Parathyroid adenoma (tissue), 2 donors: ENCODE data around the gene ANKRD13A.

Experiments used
- H2AFZ ChIP-seq: fragments of 300-600 bp; sonication (generic); one replicate; pipeline ENCODE4 v1.7.0; 2017; ENCODE audit warnings: antibody characterized with exemption, mild to moderate bottlenecking
- H3K27ac ChIP-seq: fragments of 300-600 bp; sonication (generic); one replicate; pipeline ENCODE4 v1.7.0; 2017
- H3K27me3 ChIP-seq: fragments of 300-600 bp; sonication (generic); one replicate; pipeline ENCODE4 v1.7.0; 2017; ENCODE audit warnings: low read length; ENCODE audit not compliant: control insufficient read depth, insufficient read depth
- H3K36me3 ChIP-seq: fragments of 300-600 bp; sonication (generic); one replicate; pipeline ENCODE4 v1.7.0; 2017; ENCODE audit warnings: low read length; ENCODE audit not compliant: control insufficient read depth, insufficient read depth
- H3K4me1 ChIP-seq: fragments of 300-600 bp; sonication (generic); one replicate; pipeline ENCODE4 v1.7.0; 2017; ENCODE audit warnings: control low read depth
- H3K4me2 ChIP-seq: fragments of 300-600 bp; sonication (generic); one replicate; pipeline ENCODE4 v1.7.0; 2017; ENCODE audit warnings: low read length
- H3K4me3 ChIP-seq: fragments of 300-600 bp; sonication (generic); one replicate; pipeline ENCODE4 v1.7.0; 2017; ENCODE audit warnings: low read depth, low read length
- H3K79me2 ChIP-seq: fragments of 300-600 bp; sonication (generic); one replicate; pipeline ENCODE4 v1.7.0; 2017; ENCODE audit warnings: control low read depth
- H3K9ac ChIP-seq: fragments of 300-600 bp; sonication (generic); one replicate; pipeline ENCODE4 v1.7.0; 2017; ENCODE audit warnings: mild to moderate bottlenecking
- H3K9me3 ChIP-seq: fragments of 300-600 bp; sonication (generic); one replicate; pipeline ENCODE4 v1.7.0; 2017; ENCODE audit warnings: low read length; ENCODE audit not compliant: control insufficient read depth
- TF ChIP-seq, protein P1 (sequence below): fragments of 300-600 bp; sonication (generic); IDR thresholded peaks from one replicate; pipeline ENCODE4 v1.7.0; 2017; ENCODE audit warnings: antibody characterized with exemption, mild to moderate bottlenecking
- donor health status: primary hyperparathyroidism.

The ANKRD13A gene

DNA sequence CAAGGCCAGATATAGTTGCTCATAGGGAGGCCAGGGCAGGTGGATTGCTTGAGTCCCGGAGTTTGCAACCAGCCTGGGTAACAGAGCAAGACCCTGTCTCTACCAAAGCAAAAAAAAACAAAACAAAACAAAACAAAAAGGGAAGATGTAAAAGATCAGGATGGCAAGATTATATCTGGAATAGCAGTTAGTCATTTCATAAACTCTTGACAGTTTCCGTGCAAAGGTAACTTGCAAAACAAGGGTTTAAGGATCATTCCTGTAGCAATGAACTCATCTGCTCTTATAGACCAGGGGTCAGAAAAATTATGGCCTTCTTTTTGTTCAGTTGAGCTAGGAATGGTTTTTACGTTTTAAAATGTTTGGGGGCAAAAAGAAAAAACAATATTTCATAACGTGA lies 32.7 kb upstream of the ANKRD13A start:
- Histone ChIP-seq H3K36me3 (no peaks in the 10 kb centered on the region), H3K9me3 (no peaks in the 10 kb centered on the region), H3K9ac (no peak overlapping the region), H3K27ac (no peak overlapping the region), H3K27me3 (no peaks in the 10 kb centered on the region), H3K4me2 (no peak overlapping the region), H2AFZ (no peak overlapping the region), H3K79me2 (peaks cover 2% of the 10 kb centered on the region), H3K4me3 (no peak overlapping the region), H3K4me1 (no peaks in the 10 kb centered on the region)
- TF ChIP-seq, protein P1, sequence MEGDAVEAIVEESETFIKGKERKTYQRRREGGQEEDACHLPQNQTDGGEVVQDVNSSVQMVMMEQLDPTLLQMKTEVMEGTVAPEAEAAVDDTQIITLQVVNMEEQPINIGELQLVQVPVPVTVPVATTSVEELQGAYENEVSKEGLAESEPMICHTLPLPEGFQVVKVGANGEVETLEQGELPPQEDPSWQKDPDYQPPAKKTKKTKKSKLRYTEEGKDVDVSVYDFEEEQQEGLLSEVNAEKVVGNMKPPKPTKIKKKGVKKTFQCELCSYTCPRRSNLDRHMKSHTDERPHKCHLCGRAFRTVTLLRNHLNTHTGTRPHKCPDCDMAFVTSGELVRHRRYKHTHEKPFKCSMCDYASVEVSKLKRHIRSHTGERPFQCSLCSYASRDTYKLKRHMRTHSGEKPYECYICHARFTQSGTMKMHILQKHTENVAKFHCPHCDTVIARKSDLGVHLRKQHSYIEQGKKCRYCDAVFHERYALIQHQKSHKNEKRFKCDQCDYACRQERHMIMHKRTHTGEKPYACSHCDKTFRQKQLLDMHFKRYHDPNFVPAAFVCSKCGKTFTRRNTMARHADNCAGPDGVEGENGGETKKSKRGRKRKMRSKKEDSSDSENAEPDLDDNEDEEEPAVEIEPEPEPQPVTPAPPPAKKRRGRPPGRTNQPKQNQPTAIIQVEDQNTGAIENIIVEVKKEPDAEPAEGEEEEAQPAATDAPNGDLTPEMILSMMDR: no peak

DNA sequence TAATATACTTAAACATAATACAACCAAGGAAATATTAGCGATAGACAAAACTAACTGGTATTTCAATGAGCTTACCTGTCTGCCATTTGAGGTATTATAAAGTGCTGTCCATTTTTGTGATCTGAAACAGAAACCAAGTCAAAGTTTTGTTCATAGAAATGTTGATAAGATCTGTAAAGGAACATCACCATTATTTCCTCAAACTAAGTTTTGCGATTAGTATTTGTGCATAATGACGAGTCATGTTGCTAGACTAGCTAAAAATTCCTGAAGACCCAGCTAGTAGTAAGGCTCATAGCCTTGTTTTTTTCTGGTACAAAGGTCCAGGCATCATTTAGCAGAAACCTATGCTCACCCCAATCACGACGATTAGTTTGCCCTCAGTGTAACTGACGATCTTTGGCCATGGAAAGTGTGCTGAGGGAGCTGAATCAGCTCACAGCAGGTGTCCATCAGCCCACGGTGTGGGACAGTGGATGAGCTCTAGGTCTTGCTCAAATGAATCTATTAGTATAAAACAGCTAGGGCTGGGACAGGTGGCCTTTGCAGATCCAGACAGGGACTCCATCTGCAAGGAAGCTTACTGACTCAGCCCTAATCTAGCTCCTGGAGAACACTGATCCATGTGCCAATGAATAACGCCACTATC lies 31.7 kb upstream of the ANKRD13A start:
- Histone ChIP-seq H3K4me2 (no peak overlapping the region), H3K27ac (no peak overlapping the region), H2AFZ (no peak overlapping the region), H3K4me1 (no peaks in the 10 kb centered on the region), H3K27me3 (no peaks in the 10 kb centered on the region), H3K9me3 (no peaks in the 10 kb centered on the region), H3K36me3 (no peaks in the 10 kb centered on the region), H3K79me2 (peaks cover 2% of the 10 kb centered on the region), H3K4me3 (no peak overlapping the region), H3K9ac (no peak overlapping the region)
- TF ChIP-seq, protein P1: no peak

DNA sequence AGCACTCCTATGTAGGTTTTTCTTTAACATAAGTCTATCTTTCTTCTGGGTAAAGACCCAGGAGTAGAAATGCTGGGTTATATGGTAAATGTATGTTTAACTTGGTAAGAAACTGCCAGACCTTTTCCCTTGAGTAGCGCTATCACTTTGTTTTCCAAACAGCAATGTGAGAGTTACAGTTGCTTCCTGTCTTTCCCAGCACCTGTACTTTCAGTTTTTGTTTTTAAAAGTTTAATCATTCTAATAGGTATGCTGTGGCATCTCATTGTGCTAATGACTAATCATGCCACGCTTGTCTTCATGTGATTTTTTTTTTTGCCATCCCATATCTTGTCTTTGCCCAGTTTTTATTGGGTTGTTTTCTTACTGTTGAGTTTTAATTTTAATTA lies 31.2 kb upstream of the ANKRD13A start:
- no peaks in the 10 kb centered on the region for H3K27me3 ChIP-seq
- H3K27ac ChIP-seq: no peak overlapping the region
- no peaks in the 10 kb centered on the region for H3K36me3 ChIP-seq
- no peak overlapping the region for H3K9ac ChIP-seq
- H3K9me3 ChIP-seq: no peaks in the 10 kb centered on the region
- no peak overlapping the region for H3K4me2 ChIP-seq
- H2AFZ ChIP-seq: no peak overlapping the region
- H3K4me3 ChIP-seq: no peak overlapping the region
- peaks cover 2% of the 10 kb centered on the region for H3K79me2 ChIP-seq
- no peaks in the 10 kb centered on the region for H3K4me1 ChIP-seq
- TF ChIP-seq, protein P1: no peak

DNA sequence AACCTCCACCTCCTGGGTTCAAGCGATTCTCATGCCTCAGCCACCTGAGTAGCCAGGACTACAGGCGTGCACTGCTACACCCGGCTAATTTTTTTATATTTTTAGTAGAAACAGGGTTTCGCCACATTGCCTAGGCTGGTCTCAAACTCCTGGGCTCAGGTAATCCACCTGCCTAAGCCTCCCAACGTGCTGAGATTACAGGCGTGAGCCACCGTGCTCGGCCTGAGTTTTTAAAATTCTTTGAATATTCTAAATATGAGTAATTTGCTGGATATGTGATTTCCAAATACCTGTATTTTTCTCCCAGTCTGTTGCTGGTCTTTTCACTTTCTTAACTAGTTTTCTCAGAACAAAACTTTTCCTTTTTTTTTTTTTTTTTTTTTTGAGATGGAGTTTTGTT lies 30.4 kb upstream of the ANKRD13A start:
- H3K27me3 ChIP-seq: no peaks in the 10 kb centered on the region
- no peak overlapping the region for H3K4me3 ChIP-seq
- peaks cover 2% of the 10 kb centered on the region for H3K79me2 ChIP-seq
- H2AFZ ChIP-seq: no peak overlapping the region
- no peaks in the 10 kb centered on the region for H3K36me3 ChIP-seq
- H3K4me1 ChIP-seq: no peaks in the 10 kb centered on the region
- TF ChIP-seq, protein P1: no peak
- H3K27ac ChIP-seq: no peak overlapping the region
- H3K9ac ChIP-seq: no peak overlapping the region
- H3K4me2 ChIP-seq: no peak overlapping the region
- no peaks in the 10 kb centered on the region for H3K9me3 ChIP-seq

DNA sequence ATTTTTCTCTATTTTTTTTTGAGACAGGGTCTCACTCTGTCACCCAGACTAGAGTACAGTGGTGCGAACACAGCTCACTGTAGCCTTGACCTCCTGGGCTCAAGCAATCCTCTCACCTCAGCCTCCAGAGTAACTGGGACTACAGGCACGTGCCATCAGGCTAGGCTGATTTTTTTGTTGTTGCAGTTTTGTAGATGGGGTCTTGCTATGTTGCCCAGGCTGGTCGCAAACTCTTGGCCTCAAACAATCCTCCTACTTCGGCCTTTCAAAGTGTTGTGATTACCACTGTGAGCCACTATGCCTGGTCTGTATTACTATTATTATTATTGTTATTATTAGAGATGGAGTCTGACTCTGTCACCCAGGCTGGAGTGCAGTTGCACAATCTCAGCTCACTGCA lies 26.4 kb upstream of the ANKRD13A start:
- Histone ChIP-seq H3K79me2 (no peaks in the 10 kb centered on the region), H3K27me3 (no peaks in the 10 kb centered on the region), H3K9ac (no peak overlapping the region), H2AFZ (no peak overlapping the region), H3K4me2 (no peak overlapping the region), H3K36me3 (no peaks in the 10 kb centered on the region), H3K4me3 (no peak overlapping the region), H3K9me3 (no peaks in the 10 kb centered on the region), H3K4me1 (no peaks in the 10 kb centered on the region), H3K27ac (no peak overlapping the region)
- TF ChIP-seq, protein P1: no peak
